NT2/D1 (cell line): ENCODE data around the gene FBXO8.

Source experiments
- SUZ12 ChIP-seq: IDR thresholded peaks from 2 replicates; pipeline ENCODE4 v1.6.1; 2011; ENCODE audit not compliant: insufficient read length, insufficient read depth; ENCODE audit errors: extremely low read depth
- YY1 ChIP-seq: IDR thresholded peaks from 2 replicates; pipeline ENCODE4 v1.6.1; 2011; ENCODE audit not compliant: insufficient read length, insufficient read depth

- TF ChIP-seq SUZ12, result no peak
- no peak for TF ChIP-seq YY1
Measured at GRCh38 chr4:174286870-174287269, 3.4 kb upstream of the FBXO8 start.
